ENCODE results near the gene PRKG2. TPM values are rescaled to one million over a fixed set of nuclear protein-coding genes. Genes with fewer than 3 reads are reported as not detected.
"Not testable (repeated sequence)": the region's sequence is repeated elsewhere in the genome, so short reads cannot be mapped to it uniquely, and the experiment has no call there.

PRKG2 gene
- total RNA-seq, 1 experiment from 2014 or later, result 0.59 TPM

GRCh38 chr4:81227138-81227537 is 12.1 kb upstream of the PRKG2 start:
- in situ Hi-C loops (cut with HindIII; ENCODE audit: low pct_unique_long_range_greater_than_20kb, low sequenced_read_pairs), result no loop called here
- CTCF ChIA-PET, result no interaction called here

DNA sequence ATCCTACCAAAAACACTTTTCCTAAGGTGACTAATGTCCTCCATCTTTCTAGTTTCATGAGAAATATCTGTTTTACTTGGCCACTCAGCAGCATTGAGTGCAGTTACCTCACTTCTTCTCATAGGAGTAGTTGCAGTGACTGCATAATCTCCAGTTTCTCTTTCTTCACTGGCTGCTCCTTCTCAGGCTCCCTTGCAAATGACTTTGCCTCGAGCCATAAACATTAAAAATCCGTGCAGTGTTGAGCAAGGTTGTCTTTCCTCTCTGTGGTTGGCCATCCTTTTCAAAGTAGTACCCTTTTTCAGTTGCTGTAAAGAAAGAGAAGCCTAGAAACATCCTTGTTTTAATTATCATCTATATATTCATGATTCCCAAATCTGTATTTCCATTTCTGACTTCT is 10.2 kb upstream of the PRKG2 start:
- DNase-seq (ENCODE audit: low read depth, low spot score) (no peak), ATAC-seq (no peak)
- intact Hi-C loops (cut with micrococcal nuclease; ENCODE audit: unreplicated experiment), result no loop called here
- H3K4me1 ChIP-seq (ENCODE audit: control insufficient read depth, insufficient read depth, low read length), result no peaks in the 10 kb centered on the region
- no peaks in the 10 kb centered on the region for H3K27me3 ChIP-seq (ENCODE audit: control insufficient read depth, insufficient read depth, low read length)
- H3K36me3 ChIP-seq (ENCODE audit: control insufficient read depth, insufficient read depth, low read length), result no peaks in the 10 kb centered on the region
- no TSS peak for BruUV-seq (replicated peaks)
- TF ChIP-seq, protein P1, sequence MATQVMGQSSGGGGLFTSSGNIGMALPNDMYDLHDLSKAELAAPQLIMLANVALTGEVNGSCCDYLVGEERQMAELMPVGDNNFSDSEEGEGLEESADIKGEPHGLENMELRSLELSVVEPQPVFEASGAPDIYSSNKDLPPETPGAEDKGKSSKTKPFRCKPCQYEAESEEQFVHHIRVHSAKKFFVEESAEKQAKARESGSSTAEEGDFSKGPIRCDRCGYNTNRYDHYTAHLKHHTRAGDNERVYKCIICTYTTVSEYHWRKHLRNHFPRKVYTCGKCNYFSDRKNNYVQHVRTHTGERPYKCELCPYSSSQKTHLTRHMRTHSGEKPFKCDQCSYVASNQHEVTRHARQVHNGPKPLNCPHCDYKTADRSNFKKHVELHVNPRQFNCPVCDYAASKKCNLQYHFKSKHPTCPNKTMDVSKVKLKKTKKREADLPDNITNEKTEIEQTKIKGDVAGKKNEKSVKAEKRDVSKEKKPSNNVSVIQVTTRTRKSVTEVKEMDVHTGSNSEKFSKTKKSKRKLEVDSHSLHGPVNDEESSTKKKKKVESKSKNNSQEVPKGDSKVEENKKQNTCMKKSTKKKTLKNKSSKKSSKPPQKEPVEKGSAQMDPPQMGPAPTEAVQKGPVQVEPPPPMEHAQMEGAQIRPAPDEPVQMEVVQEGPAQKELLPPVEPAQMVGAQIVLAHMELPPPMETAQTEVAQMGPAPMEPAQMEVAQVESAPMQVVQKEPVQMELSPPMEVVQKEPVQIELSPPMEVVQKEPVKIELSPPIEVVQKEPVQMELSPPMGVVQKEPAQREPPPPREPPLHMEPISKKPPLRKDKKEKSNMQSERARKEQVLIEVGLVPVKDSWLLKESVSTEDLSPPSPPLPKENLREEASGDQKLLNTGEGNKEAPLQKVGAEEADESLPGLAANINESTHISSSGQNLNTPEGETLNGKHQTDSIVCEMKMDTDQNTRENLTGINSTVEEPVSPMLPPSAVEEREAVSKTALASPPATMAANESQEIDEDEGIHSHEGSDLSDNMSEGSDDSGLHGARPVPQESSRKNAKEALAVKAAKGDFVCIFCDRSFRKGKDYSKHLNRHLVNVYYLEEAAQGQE (IDR thresholded peaks at IDR 0.05; ENCODE audit: insufficient read depth in 1 of 2, low read depth in 2 of 2, low read length in 1 of 2), result no peak
- TF ChIP-seq, protein P2, sequence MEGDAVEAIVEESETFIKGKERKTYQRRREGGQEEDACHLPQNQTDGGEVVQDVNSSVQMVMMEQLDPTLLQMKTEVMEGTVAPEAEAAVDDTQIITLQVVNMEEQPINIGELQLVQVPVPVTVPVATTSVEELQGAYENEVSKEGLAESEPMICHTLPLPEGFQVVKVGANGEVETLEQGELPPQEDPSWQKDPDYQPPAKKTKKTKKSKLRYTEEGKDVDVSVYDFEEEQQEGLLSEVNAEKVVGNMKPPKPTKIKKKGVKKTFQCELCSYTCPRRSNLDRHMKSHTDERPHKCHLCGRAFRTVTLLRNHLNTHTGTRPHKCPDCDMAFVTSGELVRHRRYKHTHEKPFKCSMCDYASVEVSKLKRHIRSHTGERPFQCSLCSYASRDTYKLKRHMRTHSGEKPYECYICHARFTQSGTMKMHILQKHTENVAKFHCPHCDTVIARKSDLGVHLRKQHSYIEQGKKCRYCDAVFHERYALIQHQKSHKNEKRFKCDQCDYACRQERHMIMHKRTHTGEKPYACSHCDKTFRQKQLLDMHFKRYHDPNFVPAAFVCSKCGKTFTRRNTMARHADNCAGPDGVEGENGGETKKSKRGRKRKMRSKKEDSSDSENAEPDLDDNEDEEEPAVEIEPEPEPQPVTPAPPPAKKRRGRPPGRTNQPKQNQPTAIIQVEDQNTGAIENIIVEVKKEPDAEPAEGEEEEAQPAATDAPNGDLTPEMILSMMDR (IDR thresholded peaks at IDR 0.05), result no peak
- TF ChIP-seq SIN3A (IDR thresholded peaks at IDR 0.05; ENCODE audit: borderline replicate concordance, insufficient read depth, low read depth, low read length), result no peak
- no peak for TF ChIP-seq TCF7L2 (IDR thresholded peaks at IDR 0.05; ENCODE audit: low read depth, low read length)
- TF ChIP-seq POLR2AphosphoS5 (IDR thresholded peaks at IDR 0.05; ENCODE audit: low read depth, low read length), result no peak
- H3K27ac ChIP-seq (ENCODE audit: low read length), result no peak overlapping the region
- ChIA-PET CTCF (no interaction called here), POLR2A (no interaction called here)
- H3K4me3 ChIP-seq (ENCODE audit: low read depth in 2 of 2, low read length in 2 of 2), result no peak overlapping the region
- H3K9me3 ChIP-seq (ENCODE audit: control insufficient read depth, insufficient read depth, low read depth, low read length), result no peaks in the 10 kb centered on the region
- in situ Hi-C loops (cut with HindIII; ENCODE audit: low pct_unique_long_range_greater_than_20kb, low sequenced_read_pairs), result no loop called here

More at GRCh38 chr4:81227138-81227537, 12.1 kb upstream of the PRKG2 start:
- Histone ChIP-seq H3K9me3 (ENCODE audit: control insufficient read depth, insufficient read depth, low read depth, low read length) (no peaks in the 10 kb centered on the region), H3K4me3 (ENCODE audit: low read depth in 2 of 2, low read length in 2 of 2) (no peak overlapping the region), H3K4me1 (ENCODE audit: control insufficient read depth, insufficient read depth, low read length) (no peaks in the 10 kb centered on the region), H3K27ac (ENCODE audit: low read length) (no peak overlapping the region), H3K27me3 (ENCODE audit: control insufficient read depth, insufficient read depth, low read length) (no peaks in the 10 kb centered on the region), H3K36me3 (ENCODE audit: control insufficient read depth, insufficient read depth, low read length) (no peaks in the 10 kb centered on the region)
- POLR2A ChIA-PET, result no interaction called here
- DNase-seq (ENCODE audit: low read depth, low spot score) (no peak), ATAC-seq (no peak)
- TF ChIP-seq SIN3A (IDR thresholded peaks at IDR 0.05; ENCODE audit: borderline replicate concordance, insufficient read depth, low read depth, low read length) (no peak), TCF7L2 (IDR thresholded peaks at IDR 0.05; ENCODE audit: low read depth, low read length) (no peak), POLR2AphosphoS5 (IDR thresholded peaks at IDR 0.05; ENCODE audit: low read depth, low read length) (no peak)
- TF ChIP-seq, protein P2 (IDR thresholded peaks at IDR 0.05), result no peak
- TF ChIP-seq, protein P1 (IDR thresholded peaks at IDR 0.05; ENCODE audit: insufficient read depth in 1 of 2, low read depth in 2 of 2, low read length in 1 of 2), result no peak
- BruUV-seq (replicated peaks), result no TSS peak
- intact Hi-C loops (cut with micrococcal nuclease; ENCODE audit: unreplicated experiment), result no loop called here

DNA sequence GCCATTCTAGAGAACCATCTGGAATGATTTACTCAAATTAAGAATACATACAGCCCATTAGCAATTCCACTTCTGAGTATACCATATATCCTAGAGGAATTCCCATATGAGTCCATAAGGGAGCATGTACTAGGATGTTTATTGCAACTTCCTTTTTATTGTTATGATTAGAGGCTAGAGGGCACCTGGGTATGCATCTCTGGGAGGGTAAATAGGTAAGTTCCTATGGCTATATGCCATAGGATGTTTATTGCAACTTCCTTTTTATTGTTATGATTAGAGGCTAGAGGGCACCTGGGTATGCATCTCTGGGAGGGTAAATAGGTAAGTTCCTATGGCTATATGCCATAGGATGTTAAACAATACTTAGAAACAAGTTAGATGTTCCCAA is 7.1 kb upstream of the PRKG2 start:
- H3K27ac ChIP-seq (ENCODE audit: low read length); H3K36me3 ChIP-seq (ENCODE audit: control insufficient read depth, insufficient read depth, low read length); CTCF ChIA-PET; ATAC-seq; H3K4me3 ChIP-seq (ENCODE audit: low read depth in 2 of 2, low read length in 2 of 2); H3K9me3 ChIP-seq (ENCODE audit: control insufficient read depth, insufficient read depth, low read depth, low read length); DNase-seq (ENCODE audit: low read depth, low spot score); BruUV-seq (replicated peaks); H3K4me1 ChIP-seq (ENCODE audit: control insufficient read depth, insufficient read depth, low read length); in situ Hi-C loops (cut with HindIII; ENCODE audit: low pct_unique_long_range_greater_than_20kb, low sequenced_read_pairs); POLR2A ChIA-PET; intact Hi-C loops (cut with micrococcal nuclease; ENCODE audit: unreplicated experiment); H3K27me3 ChIP-seq (ENCODE audit: control insufficient read depth, insufficient read depth, low read length): not testable (repeated sequence)
